ENCODE results near the gene NFAM1.

The NFAM1 gene

GRCh38 chr22:42461511-42461910 is 29.3 kb upstream of the NFAM1 start:
- Histone ChIP-seq H3K79me1 (replicated peaks; ENCODE audit: low read length, poor library complexity, severe bottlenecking) (no peaks in the 10 kb centered on the region), H2AFZ (ENCODE audit: low read depth, low read length) (no peak overlapping the region)
- 72% methylated on average over 3 of the region's 3 CpGs for WGBS

GRCh38 chr22:42459287-42460063 is 27.3 kb upstream of the NFAM1 start:
- H2BK120ac ChIP-seq (ENCODE audit: low read depth, low read length) = no peak overlapping the region
- 56% methylated on average over 12 of the region's 21 CpGs for WGBS

More at GRCh38 chr22:42461511-42461910, 29.3 kb upstream of the NFAM1 start:
- Histone ChIP-seq H3K27ac (ENCODE audit: low read length, poor library complexity, severe bottlenecking) (no peak overlapping the region), H2AK5ac (ENCODE audit: low read length, severe bottlenecking) (no peak overlapping the region), H2BK120ac (ENCODE audit: low read depth, low read length) (no peak overlapping the region), H3K9ac (ENCODE audit: low read length) (no peak overlapping the region), H3K4me3 (ENCODE audit: insufficient read depth in 1 of 2, low read depth in 1 of 2, low read length in 2 of 2) (no peak overlapping the region), H3K9me3 (ENCODE audit: control insufficient read depth, low read length) (no peaks in the 10 kb centered on the region), H3K14ac (ENCODE audit: low read length in 2 of 2) (no peak overlapping the region), H3K18ac (ENCODE audit: low read depth in 1 of 2, low read length in 2 of 2) (no peak overlapping the region), H3K4me2 (ENCODE audit: low read length, poor library complexity, severe bottlenecking) (no peak overlapping the region), H4K91ac (ENCODE audit: low read length) (no peak overlapping the region), H3K36me3 (ENCODE audit: control insufficient read depth in 1 of 2, insufficient read depth in 2 of 2, low read depth in 1 of 2, low read length in 2 of 2) (no peaks in the 10 kb centered on the region), H3K4me1 (ENCODE audit: control insufficient read depth, insufficient read depth, low read depth, low read length) (no peaks in the 10 kb centered on the region), H4K8ac (ENCODE audit: low read length) (no peak overlapping the region), H3K27me3 (ENCODE audit: control insufficient read depth in 1 of 2, insufficient read depth in 1 of 2, low read length in 2 of 2) (peaks cover 28 to 68% of the 10 kb centered on the region in 2 experiments), H2BK12ac (ENCODE audit: low read length in 2 of 2) (no peak overlapping the region), H3K23ac (ENCODE audit: low read length in 2 of 2) (no peak overlapping the region), H2BK5ac (ENCODE audit: low read depth, low read length, poor library complexity, severe bottlenecking) (no peak overlapping the region), H3K4ac (ENCODE audit: low read depth in 1 of 2, low read length in 2 of 2) (no peak overlapping the region), H2BK15ac (ENCODE audit: low read depth, poor library complexity, severe bottlenecking) (no peak overlapping the region)
- no peak for DNase-seq

GRCh38 chr22:42452916-42453315 is 20.7 kb upstream of the NFAM1 start:
- H3K23ac ChIP-seq (ENCODE audit: low read length in 2 of 2) = no peak overlapping the region
- H3K9ac ChIP-seq (ENCODE audit: low read length) = no peak overlapping the region
- H3K4ac ChIP-seq (ENCODE audit: low read depth in 1 of 2, low read length in 2 of 2) = no peak overlapping the region
- no peaks in the 10 kb centered on the region for H3K79me1 ChIP-seq (replicated peaks; ENCODE audit: low read length, poor library complexity, severe bottlenecking)
- peaks cover 2% of the 10 kb centered on the region for H3K4me1 ChIP-seq (ENCODE audit: control insufficient read depth, insufficient read depth, low read depth, low read length)
- no peak overlapping the region for H2BK5ac ChIP-seq (ENCODE audit: low read depth, low read length, poor library complexity, severe bottlenecking)
- WGBS = 83% methylated on average over 6 of the region's 6 CpGs
- no peak overlapping the region for H2AFZ ChIP-seq (ENCODE audit: low read depth, low read length)
- no peak overlapping the region for H4K91ac ChIP-seq (ENCODE audit: low read length)
- no peak overlapping the region for H3K18ac ChIP-seq (ENCODE audit: low read depth in 1 of 2, low read length in 2 of 2)
- H3K9me3 ChIP-seq (ENCODE audit: control insufficient read depth, low read length) = no peaks in the 10 kb centered on the region
- H2BK15ac ChIP-seq (ENCODE audit: low read depth, poor library complexity, severe bottlenecking) = no peak overlapping the region
- no peak overlapping the region for H3K27ac ChIP-seq (ENCODE audit: low read length, poor library complexity, severe bottlenecking)
- no peak for DNase-seq
- H3K14ac ChIP-seq (ENCODE audit: low read length in 2 of 2) = no peak overlapping the region
- H3K36me3 ChIP-seq (ENCODE audit: control insufficient read depth in 1 of 2, insufficient read depth in 2 of 2, low read depth in 1 of 2, low read length in 2 of 2) = no peaks in the 10 kb centered on the region
- H2AK5ac ChIP-seq (ENCODE audit: low read length, severe bottlenecking) = no peak overlapping the region
- peaks cover 14 to 51% of the 10 kb centered on the region in 2 experiments for H3K27me3 ChIP-seq (ENCODE audit: control insufficient read depth in 1 of 2, insufficient read depth in 1 of 2, low read length in 2 of 2)
- H4K8ac ChIP-seq (ENCODE audit: low read length) = no peak overlapping the region
- no peak overlapping the region for H2BK12ac ChIP-seq (ENCODE audit: low read length in 2 of 2)
- H3K4me2 ChIP-seq (ENCODE audit: low read length, poor library complexity, severe bottlenecking) = no peak overlapping the region
- H2BK120ac ChIP-seq (ENCODE audit: low read depth, low read length) = no peak overlapping the region
- no peak overlapping the region for H3K4me3 ChIP-seq (ENCODE audit: insufficient read depth in 1 of 2, low read depth in 1 of 2, low read length in 2 of 2)

More at GRCh38 chr22:42459287-42460063, 27.3 kb upstream of the NFAM1 start:
- Histone ChIP-seq H4K91ac (ENCODE audit: low read length) (no peak overlapping the region), H3K36me3 (ENCODE audit: control insufficient read depth in 1 of 2, insufficient read depth in 2 of 2, low read depth in 1 of 2, low read length in 2 of 2) (no peaks in the 10 kb centered on the region), H3K4me3 (ENCODE audit: insufficient read depth in 1 of 2, low read depth in 1 of 2, low read length in 2 of 2) (no peak overlapping the region), H3K18ac (ENCODE audit: low read depth in 1 of 2, low read length in 2 of 2) (no peak overlapping the region), H4K8ac (ENCODE audit: low read length) (no peak overlapping the region), H3K9me3 (ENCODE audit: control insufficient read depth, low read length) (no peaks in the 10 kb centered on the region), H3K4me2 (ENCODE audit: low read length, poor library complexity, severe bottlenecking) (no peak overlapping the region), H2BK12ac (ENCODE audit: low read length in 2 of 2) (no peak overlapping the region), H3K79me1 (replicated peaks; ENCODE audit: low read length, poor library complexity, severe bottlenecking) (no peaks in the 10 kb centered on the region), H2AFZ (ENCODE audit: low read depth, low read length) (no peak overlapping the region), H3K4me1 (ENCODE audit: control insufficient read depth, insufficient read depth, low read depth, low read length) (no peaks in the 10 kb centered on the region), H2AK5ac (ENCODE audit: low read length, severe bottlenecking) (no peak overlapping the region), H3K14ac (ENCODE audit: low read length in 2 of 2) (no peak overlapping the region), H2BK5ac (ENCODE audit: low read depth, low read length, poor library complexity, severe bottlenecking) (no peak overlapping the region), H3K27me3 (ENCODE audit: control insufficient read depth in 1 of 2, insufficient read depth in 1 of 2, low read length in 2 of 2) (peaks cover 28 to 70% of the 10 kb centered on the region in 2 experiments), H2BK15ac (ENCODE audit: low read depth, poor library complexity, severe bottlenecking) (no peak overlapping the region), H3K9ac (ENCODE audit: low read length) (no peak overlapping the region), H3K23ac (ENCODE audit: low read length in 2 of 2) (no peak overlapping the region), H3K4ac (ENCODE audit: low read depth in 1 of 2, low read length in 2 of 2) (no peak overlapping the region), H3K27ac (ENCODE audit: low read length, poor library complexity, severe bottlenecking) (no peak overlapping the region)
- DNase-seq = no peak

GRCh38 chr22:42452456-42452855 is 20.3 kb upstream of the NFAM1 start:
- no peak overlapping the region for H3K9ac ChIP-seq (ENCODE audit: low read length)
- H3K4me3 ChIP-seq (ENCODE audit: insufficient read depth in 1 of 2, low read depth in 1 of 2, low read length in 2 of 2) = no peak overlapping the region
- H3K36me3 ChIP-seq (ENCODE audit: control insufficient read depth in 1 of 2, insufficient read depth in 2 of 2, low read depth in 1 of 2, low read length in 2 of 2) = no peaks in the 10 kb centered on the region
- H3K18ac ChIP-seq (ENCODE audit: low read depth in 1 of 2, low read length in 2 of 2) = no peak overlapping the region
- H3K4ac ChIP-seq (ENCODE audit: low read depth in 1 of 2, low read length in 2 of 2) = no peak overlapping the region
- no peak overlapping the region for H3K27ac ChIP-seq (ENCODE audit: low read length, poor library complexity, severe bottlenecking)
- H2AK5ac ChIP-seq (ENCODE audit: low read length, severe bottlenecking) = no peak overlapping the region
- no peak overlapping the region for H2BK12ac ChIP-seq (ENCODE audit: low read length in 2 of 2)
- no peak overlapping the region for H2AFZ ChIP-seq (ENCODE audit: low read depth, low read length)
- no peak overlapping the region for H2BK120ac ChIP-seq (ENCODE audit: low read depth, low read length)
- peaks cover 14 to 48% of the 10 kb centered on the region in 2 experiments for H3K27me3 ChIP-seq (ENCODE audit: control insufficient read depth in 1 of 2, insufficient read depth in 1 of 2, low read length in 2 of 2)
- WGBS = 99% methylated on average over 11 of the region's 11 CpGs
- H3K23ac ChIP-seq (ENCODE audit: low read length in 2 of 2) = no peak overlapping the region
- peaks cover 2% of the 10 kb centered on the region for H3K4me1 ChIP-seq (ENCODE audit: control insufficient read depth, insufficient read depth, low read depth, low read length)
- no peak overlapping the region for H2BK5ac ChIP-seq (ENCODE audit: low read depth, low read length, poor library complexity, severe bottlenecking)
- H4K91ac ChIP-seq (ENCODE audit: low read length) = no peak overlapping the region
- H3K79me1 ChIP-seq (replicated peaks; ENCODE audit: low read length, poor library complexity, severe bottlenecking) = no peaks in the 10 kb centered on the region
- no peak for DNase-seq
- no peaks in the 10 kb centered on the region for H3K9me3 ChIP-seq (ENCODE audit: control insufficient read depth, low read length)
- H2BK15ac ChIP-seq (ENCODE audit: low read depth, poor library complexity, severe bottlenecking) = no peak overlapping the region
- H3K4me2 ChIP-seq (ENCODE audit: low read length, poor library complexity, severe bottlenecking) = no peak overlapping the region
- no peak overlapping the region for H3K14ac ChIP-seq (ENCODE audit: low read length in 2 of 2)
- H4K8ac ChIP-seq (ENCODE audit: low read length) = no peak overlapping the region

Data from mesenchymal stem cell (in vitro differentiated cells and primary cell).